ENCODE data around the gene EFCAB6. TPM values are rescaled to one million over a fixed set of nuclear protein-coding genes. Genes with fewer than 3 reads are reported as not detected.

EFCAB6 gene
- total RNA-seq, 2 experiments from 2014 or later: 0.13 TPM; not detected in 1

DNA sequence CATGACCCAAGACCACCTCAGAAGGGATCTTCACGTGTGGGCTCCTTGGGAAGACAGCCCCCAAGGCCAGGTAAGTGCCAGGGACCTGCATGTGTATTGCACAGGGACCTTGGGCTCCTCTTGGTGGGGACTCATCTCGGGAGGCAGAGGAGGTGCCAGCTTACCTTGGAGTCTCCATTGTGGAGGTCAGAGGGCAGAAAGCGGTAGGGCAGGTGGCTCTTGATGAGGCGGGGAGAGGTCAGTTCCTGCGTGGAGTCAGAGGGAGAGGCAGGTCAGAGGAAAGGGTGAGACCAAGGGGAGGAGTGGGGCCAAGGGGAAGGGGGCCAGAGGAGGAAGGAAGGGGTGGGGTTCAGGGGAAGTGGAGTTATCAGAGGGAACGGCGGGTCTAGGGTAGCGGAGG, 27.7 kb upstream of the EFCAB6 start:
- Histone ChIP-seq H3K9me2 (ENCODE audit: insufficient read depth, low read length) (no peaks in the 10 kb centered on the region), H3K79me2 (ENCODE audit: insufficient read depth, low read depth, low read length) (no peaks in the 10 kb centered on the region), H4K20me1 (ENCODE audit: insufficient read depth, low read length) (no peaks in the 10 kb centered on the region), H3K27ac (ENCODE audit: low read depth, low read length, poor library complexity, severe bottlenecking) (no peak overlapping the region), H3K4me1 (ENCODE audit: insufficient read depth, low read length, poor library complexity, severe bottlenecking) (no peaks in the 10 kb centered on the region), H3K9me3 (ENCODE audit: low read length) (no peaks in the 10 kb centered on the region), H3K4me3 (ENCODE audit: low read depth, low read length, poor library complexity, severe bottlenecking) (no peak overlapping the region), H3K36me3 (ENCODE audit: insufficient read depth, low read length) (no peaks in the 10 kb centered on the region), H2AFZ (ENCODE audit: low read length) (no peak overlapping the region), H3K4me2 (ENCODE audit: low read length) (no peak overlapping the region)
- no peak for TF ChIP-seq CTCF (conservative IDR thresholded peaks at IDR 0.05; ENCODE audit: low read length)
- no peak for TF ChIP-seq EZH2phosphoT487 (IDR thresholded peaks at IDR 0.05; ENCODE audit: borderline replicate concordance, low read depth, low read length)
- no peak for DNase-seq (ENCODE audit: low spot score)
- POLR2A ChIA-PET: no interaction called here
- intact Hi-C loops (cut with micrococcal nuclease; ENCODE audit: unreplicated experiment): no loop called here
- BruUV-seq (replicated peaks): no TSS peak
- CTCF ChIA-PET (ENCODE audit: unreplicated experiment): no interaction called here

DNA sequence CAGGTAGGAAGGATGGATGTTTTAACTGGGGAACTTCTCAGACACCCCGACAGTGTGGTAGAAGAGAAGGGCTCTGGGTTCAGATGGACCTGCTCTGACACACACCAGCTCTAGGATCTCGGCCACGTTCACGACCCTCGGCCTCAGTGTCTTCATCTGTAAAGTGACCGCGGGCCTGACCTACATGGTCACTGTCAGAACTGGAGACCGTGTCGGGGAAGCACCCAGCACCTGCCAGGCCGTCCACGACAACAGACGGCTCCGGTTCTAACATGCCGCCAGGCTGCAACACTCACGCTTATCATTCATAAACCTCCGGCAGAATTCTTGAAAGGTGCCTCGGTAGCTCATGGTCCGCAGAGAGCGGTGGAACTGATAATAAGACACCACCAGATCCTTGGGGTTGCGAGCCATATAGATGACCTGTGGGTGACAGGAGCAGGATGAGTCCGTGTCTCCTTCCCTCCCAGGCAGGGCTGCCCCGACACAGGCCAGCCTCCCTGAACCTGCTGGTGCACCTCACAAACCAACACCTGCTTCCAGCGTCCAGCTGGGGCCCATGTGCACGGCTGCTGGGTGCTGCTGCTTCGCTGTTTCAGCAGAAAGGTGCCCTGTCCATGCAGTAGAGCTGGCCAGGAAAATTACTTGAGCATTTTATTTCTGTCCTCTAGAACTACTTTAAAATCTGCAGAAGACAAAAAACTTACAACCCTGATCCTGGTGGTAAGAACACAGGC, 26.6 kb upstream of the EFCAB6 start:
- ChIA-PET POLR2A (no interaction called here), CTCF (ENCODE audit: unreplicated experiment) (no interaction called here)
- Histone ChIP-seq H3K9me3 (ENCODE audit: low read length) (no peaks in the 10 kb centered on the region), H3K4me2 (ENCODE audit: low read length) (no peak overlapping the region), H3K79me2 (ENCODE audit: insufficient read depth, low read depth, low read length) (no peaks in the 10 kb centered on the region), H3K4me1 (ENCODE audit: insufficient read depth, low read length, poor library complexity, severe bottlenecking) (no peaks in the 10 kb centered on the region), H4K20me1 (ENCODE audit: insufficient read depth, low read length) (no peaks in the 10 kb centered on the region), H3K36me3 (ENCODE audit: insufficient read depth, low read length) (no peaks in the 10 kb centered on the region), H3K4me3 (ENCODE audit: low read depth, low read length, poor library complexity, severe bottlenecking) (no peak overlapping the region), H2AFZ (ENCODE audit: low read length) (no peak overlapping the region), H3K9me2 (ENCODE audit: insufficient read depth, low read length) (no peaks in the 10 kb centered on the region), H3K27ac (ENCODE audit: low read depth, low read length, poor library complexity, severe bottlenecking) (no peak overlapping the region)
- no peak for DNase-seq (ENCODE audit: low spot score)
- TF ChIP-seq CTCF (conservative IDR thresholded peaks at IDR 0.05; ENCODE audit: low read length) (no peak), EZH2phosphoT487 (IDR thresholded peaks at IDR 0.05; ENCODE audit: borderline replicate concordance, low read depth, low read length) (no peak)
- no TSS peak for BruUV-seq (replicated peaks)
- intact Hi-C loops (cut with micrococcal nuclease; ENCODE audit: unreplicated experiment): no loop called here

- TF ChIP-seq CTCF (conservative IDR thresholded peaks at IDR 0.05; ENCODE audit: low read length): no peak
- no peak for TF ChIP-seq EZH2phosphoT487 (IDR thresholded peaks at IDR 0.05; ENCODE audit: borderline replicate concordance, low read depth, low read length)
- no peak overlapping the region for H3K27ac ChIP-seq (ENCODE audit: low read depth, low read length, poor library complexity, severe bottlenecking)
- ChIA-PET CTCF (ENCODE audit: unreplicated experiment) (no interaction called here), POLR2A (no interaction called here)
- no peaks in the 10 kb centered on the region for H4K20me1 ChIP-seq (ENCODE audit: insufficient read depth, low read length)
- no peak overlapping the region for H2AFZ ChIP-seq (ENCODE audit: low read length)
- BruUV-seq (replicated peaks): no TSS peak
- intact Hi-C loops (cut with micrococcal nuclease; ENCODE audit: unreplicated experiment): no loop called here
- no peaks in the 10 kb centered on the region for H3K79me2 ChIP-seq (ENCODE audit: insufficient read depth, low read depth, low read length)
- no peak for DNase-seq (ENCODE audit: low spot score)
- no peak overlapping the region for H3K4me3 ChIP-seq (ENCODE audit: low read depth, low read length, poor library complexity, severe bottlenecking)
- no peaks in the 10 kb centered on the region for H3K4me1 ChIP-seq (ENCODE audit: insufficient read depth, low read length, poor library complexity, severe bottlenecking)
- H3K9me3 ChIP-seq (ENCODE audit: low read length): no peaks in the 10 kb centered on the region
- no peak overlapping the region for H3K4me2 ChIP-seq (ENCODE audit: low read length)
- no peaks in the 10 kb centered on the region for H3K36me3 ChIP-seq (ENCODE audit: insufficient read depth, low read length)
- H3K9me2 ChIP-seq (ENCODE audit: insufficient read depth, low read length): no peaks in the 10 kb centered on the region
Measured at GRCh38 chr22:43838161-43838560, 26.1 kb upstream of the EFCAB6 start.
